Stimulated activated CD4-positive, alpha-beta T cell treated with anti-CD3 and anti-CD28 coated beads, Interleukin-15, amount 100 ng/mL, for 48 hours (primary cell): Measurements from ENCODE around the gene TNFRSF12A.
"Not testable (repeated sequence)": the region's sequence is repeated elsewhere in the genome, so short reads cannot be mapped to it uniquely, and the experiment has no call there.

ENCODE experiments used
- DNase-seq, 2 donors: peaks; one replicate each; pipeline ENCODE4 v3.0.0-alpha.2; 2020; ENCODE audit warnings: low read depth in 2 of 2

TNFRSF12A gene

GRCh38 chr16:3065742-3066439 lies 45.7 kb downstream of the TNFRSF12A start:
- no peak for DNase-seq

DNA sequence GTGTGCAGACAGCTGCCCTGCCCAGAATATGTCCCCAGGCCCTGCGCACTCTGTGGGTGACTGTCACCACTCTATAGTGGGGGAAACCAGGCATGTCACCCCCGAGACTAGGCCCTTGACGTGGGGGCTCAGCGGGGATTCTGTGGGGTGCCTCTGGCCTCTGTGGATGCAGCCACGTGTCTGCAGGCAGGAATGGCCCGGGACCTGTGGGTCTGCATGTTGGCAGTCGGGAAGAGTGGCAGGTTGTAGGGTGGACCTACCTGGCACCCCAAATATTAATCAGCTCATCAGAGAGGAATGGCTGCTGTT lies 46.2 kb downstream of the TNFRSF12A start:
- DNase-seq, result no peak

GRCh38 chr16:3068487-3068886 lies 48.3 kb downstream of the TNFRSF12A start:
- no peak for DNase-seq

DNA sequence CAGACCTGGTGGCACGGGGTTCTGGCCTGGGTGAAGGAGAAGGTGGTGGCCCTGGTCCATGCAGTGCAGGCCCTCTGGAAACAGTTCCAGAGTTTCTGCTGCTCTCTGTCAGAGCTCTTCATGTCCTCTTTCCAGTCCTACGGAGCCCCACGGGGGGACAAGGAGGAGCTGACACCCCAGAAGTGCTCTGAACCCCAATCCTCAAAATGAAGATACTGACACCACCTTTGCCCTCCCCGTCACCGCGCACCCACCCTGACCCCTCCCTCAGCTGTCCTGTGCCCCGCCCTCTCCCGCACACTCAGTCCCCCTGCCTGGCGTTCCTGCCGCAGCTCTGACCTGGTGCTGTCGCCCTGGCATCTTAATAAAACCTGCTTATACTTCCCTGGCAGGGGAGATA lies 49.0 kb downstream of the TNFRSF12A start:
- not testable (repeated sequence) for DNase-seq

DNA sequence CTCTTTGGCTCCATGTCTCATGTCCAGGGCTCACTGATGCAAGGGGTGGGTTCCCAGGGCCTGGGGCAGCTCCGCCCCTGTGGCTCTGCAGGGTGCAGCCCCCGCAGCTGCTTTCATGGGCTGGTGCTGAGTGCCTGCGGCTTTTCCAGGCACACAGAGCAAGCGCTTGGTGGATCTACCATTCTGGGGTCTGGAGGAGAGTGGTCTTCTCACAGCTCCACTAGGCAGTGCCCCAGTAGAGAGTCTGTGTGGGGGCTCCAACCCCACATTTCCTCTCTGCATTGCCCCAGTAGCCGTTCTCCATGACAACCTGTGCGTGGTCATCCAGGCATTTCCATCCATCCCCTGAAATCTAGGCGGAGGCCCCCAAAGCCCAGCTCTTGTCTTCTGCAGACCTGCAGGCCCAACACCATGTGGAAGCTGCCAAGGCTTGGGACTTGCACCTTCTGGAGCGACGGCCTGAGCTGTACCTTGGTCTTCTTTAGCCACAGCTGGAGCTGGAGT lies 50.5 kb downstream of the TNFRSF12A start:
- no peak for DNase-seq

DNA sequence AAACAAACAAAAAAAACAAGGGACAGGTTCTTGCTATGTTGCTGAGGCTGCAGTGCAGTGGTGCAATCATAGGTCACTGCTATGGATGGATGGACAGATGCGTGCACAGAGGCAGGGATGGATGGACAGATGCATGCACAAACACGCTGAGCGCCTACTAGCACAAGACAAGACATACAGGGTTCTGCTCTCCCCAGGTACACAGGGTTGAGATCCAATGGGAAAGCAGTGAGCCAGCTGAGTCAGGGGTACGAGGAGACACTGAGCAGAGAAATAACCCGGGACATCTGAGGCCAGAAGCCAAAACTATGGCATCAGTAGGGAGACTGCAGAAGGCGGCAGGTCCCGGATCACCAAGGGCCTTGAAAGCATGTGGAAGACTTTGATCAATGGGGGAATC lies 51.5 kb downstream of the TNFRSF12A start:
- no peak for DNase-seq
